GM19043 (cell line): ENCODE results near the gene SEC63.
"Not testable (repeated sequence)": the region's sequence is repeated elsewhere in the genome, so short reads cannot be mapped to it uniquely, and the experiment has no call there.

Source experiments
- ATAC-seq: cut with Tn5 transposase; IDR thresholded peaks from one replicate; pipeline ENCODE4 v1.9.1; 2021; ENCODE audit warnings: low read depth; ENCODE audit not compliant: unreplicated experiment

The SEC63 gene

DNA sequence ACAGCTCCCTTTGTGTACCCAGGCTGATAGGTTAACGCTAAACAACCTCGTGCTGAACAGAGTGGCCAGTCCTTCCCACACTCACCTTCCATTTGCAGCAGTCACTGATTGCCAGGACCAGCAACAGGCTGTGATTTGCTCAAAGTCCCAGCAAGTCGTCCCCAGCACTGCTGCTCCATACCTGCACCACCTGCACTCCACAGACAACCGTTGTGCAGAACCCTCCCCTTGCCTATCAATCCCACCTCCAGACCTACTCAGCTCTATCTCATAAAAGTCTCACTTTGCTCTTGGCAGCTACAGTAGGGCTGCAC, 90.7 kb downstream of the SEC63 start:
- no peak for ATAC-seq

DNA sequence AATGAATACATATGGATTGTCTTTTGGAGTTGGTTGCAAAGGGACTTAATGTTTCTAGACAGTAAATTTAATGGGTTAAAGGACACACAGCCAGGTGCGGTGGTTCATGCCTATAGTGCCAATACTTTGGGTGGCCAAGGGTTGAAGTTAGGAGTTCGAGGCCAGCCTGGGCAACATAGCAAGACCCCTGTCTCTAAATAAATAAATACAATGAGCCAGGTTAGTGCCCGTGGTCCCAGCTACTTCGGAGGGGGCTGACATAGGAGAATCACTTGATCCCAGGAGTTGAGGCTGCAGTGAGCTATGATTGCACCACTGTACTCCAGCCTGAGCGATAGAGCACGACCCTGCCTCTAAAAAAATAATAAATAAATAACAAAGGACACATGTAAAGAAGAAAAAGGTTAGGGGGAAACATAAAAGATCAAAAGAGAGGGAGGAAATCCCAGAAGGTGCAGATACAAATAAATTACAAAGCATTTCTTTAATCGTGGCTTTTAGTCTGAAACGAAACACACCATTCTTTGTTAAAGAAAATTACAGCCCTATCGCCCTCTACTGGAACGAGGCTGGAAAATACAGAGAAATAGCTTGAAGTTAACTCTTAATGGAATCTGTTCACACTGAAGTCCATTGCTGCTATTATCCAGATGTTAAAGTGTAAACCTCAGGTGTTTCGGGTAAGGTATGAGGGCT, 91.3 kb downstream of the SEC63 start:
- ATAC-seq = no peak

DNA sequence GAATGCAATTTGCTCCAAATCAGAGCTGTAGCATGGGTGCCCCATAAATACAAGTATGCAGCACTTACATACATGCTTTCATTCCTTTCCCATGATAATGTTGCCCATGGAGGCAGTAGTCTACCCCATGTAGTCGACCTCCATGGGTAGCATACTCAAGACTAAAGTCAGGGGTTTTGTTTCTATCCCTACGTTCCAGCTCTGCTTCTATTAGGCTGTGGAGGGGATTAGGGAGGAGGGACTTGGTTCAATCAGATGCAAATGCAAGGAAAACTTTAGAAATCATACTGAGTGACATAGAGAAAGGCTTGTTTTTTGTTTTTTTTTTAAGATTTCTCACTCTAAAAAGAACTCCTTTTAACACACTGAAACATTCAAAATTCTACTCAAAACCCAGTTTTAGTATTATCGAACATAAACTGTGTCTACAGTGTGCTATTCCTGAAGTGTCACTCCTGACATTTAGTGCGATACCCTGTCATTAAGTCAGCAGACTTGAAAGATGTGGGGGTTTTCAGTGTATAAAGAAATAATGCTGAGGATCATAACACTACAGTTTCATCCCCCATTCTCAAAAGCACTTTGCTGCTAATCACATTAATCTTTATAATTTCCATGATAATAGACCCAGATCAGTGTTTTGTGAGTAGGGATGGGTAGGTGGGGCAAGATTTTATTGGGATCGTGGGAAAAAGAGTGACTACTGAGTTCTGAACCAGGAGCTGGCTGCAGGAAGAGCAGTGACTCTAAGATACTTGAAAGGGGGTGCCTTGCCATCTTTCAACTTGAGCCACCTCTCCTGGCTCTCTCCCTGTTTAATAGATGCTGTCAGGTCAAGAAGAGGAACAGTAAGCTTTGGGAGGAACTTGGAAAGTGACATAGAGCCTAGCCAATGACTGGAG, 93.5 kb downstream of the SEC63 start:
- no peak for ATAC-seq

DNA sequence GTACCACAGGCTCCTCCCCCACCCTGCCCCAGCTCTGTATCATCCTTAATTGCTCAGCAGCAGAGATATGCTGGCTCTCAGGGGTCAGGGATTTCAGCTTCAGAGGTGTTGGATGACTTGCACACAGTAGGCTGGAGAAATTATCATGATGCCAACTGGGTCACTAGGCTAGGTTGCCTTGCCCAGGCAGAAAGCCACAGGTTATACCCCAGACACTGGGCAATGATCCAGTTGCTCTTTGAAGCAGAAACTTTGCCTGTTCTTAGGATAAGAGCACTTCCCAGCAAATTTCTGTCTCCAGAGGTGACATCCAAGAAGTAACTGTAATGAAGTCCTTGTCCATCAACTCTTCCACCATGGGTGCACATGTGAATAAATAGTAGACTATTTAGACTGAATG, 95.6 kb downstream of the SEC63 start:
- ATAC-seq = no peak

DNA sequence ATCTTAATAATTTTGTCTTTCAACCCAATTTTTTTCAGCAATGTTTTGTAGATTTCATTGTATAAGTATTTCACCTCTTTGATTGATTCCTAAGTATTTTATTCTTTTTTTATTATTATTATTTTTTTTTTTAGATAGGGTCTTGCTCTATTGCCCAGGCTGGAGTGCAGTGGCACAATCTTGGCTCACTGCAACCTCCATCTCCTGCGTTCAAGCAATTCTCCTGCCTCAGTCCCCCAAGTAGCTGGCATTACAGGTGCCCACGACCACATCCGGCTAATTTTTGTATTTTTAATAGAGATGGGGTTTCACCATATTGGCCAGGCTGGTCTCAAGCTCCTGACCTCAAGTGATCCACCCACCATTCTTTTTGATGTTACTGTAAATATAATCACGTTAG, 97.0 kb downstream of the SEC63 start:
- not testable (repeated sequence) for ATAC-seq

DNA sequence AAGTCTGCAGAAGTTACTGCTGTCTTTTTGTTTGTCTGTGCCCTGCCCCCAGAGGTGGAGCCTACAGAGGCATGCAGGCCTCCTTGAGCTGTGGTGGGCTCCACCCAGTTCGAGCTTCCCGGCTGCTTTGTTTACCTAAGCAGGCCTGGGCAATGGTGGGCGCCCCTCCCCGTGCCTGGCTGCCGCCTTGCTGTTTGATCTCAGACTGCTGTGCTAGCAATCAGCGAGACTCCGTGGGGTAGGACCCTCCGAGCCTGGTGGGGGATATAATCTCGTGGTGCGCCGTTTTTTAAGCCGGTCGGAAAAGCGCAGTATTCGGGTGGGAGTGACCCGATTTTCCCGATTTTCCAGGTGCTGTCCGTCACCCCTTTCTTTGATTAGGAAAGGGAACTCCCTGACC, 97.9 kb downstream of the SEC63 start:
- not testable (repeated sequence) for ATAC-seq

DNA sequence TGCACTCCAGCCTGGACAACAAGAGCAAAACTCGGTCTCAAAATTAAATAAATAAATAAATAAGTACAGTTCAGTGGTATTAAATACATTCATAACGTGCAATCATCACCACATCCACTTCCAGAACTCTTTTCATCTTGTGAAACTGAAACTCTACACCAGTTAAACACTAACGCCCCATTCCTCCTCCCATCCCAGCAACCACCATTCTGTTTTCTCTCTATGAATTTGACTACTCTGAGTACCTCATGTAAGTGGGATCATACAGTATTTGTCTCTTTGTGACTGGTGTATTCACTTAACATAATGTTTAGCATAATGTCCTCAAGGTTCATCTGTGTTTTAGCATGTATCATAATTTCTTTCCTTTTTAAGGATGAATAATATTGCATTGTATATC, 104.8 kb downstream of the SEC63 start:
- no peak for ATAC-seq

DNA sequence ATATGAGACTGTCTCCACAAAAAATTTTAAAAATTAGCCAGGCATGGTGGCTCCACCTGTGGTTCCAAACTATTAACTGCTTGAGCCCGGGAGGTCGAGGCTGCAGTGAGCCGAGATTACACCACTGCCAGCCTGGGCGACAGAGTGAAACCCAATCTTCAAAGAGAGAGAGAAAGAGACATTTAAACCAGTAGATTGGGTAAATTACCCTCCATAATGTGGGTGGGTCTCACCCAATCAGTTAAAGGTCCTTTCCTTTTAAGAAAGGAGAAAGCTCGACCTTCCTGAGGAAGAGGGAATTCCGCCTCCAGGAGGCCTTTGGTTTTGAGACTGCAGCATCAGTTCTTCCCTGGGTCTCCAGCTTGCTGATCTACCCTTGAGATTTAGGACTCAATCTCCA, 108.7 kb downstream of the SEC63 start:
- no peak for ATAC-seq

DNA sequence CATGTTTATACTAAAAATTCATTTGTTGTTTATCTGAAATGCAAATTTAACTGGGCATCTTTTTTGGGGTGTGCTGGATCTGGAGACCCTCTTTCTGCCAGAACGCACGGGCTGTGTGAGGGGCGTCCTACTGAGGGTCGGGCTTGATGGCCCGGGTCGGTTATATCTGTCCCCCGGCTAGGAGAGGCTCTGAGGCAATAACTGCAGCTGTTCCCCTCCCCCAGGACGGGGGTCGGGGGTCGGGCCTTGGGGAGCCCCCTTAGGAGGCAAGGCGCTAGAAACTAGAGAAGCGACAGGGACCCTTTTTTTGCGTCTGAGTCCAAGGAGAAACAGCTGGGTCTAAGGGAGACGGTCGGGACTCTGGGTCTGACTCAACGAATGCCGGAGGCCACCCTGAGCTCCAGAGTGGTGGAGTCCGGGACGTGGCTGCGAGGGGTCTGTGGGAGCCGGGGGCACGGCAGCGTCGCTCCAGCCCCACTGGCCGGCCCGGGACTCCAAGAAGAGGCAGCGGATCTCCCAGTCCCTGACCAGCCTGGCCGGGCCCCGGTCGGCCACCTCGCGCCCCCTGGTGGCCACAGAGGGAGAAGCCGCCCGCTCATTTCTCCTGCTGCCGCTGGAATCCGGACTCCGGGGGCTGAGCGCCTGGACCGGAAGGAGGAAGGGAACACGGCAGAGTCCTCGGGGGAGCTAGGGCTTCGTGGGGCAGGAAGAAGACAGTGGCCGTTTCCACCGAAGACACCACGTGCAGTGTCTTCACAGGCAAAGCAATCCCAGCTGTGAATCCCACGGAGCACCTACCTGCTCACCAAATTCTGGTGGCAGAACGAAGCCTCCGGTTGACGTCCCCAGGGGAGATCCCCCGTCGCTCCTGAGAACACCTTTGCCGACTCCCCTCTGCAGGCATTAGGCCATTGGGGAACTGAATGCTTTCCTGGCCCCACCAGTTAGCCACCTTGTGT, 109.9 kb downstream of the SEC63 start:
- peak; percentile 71 for ATAC-seq

DNA sequence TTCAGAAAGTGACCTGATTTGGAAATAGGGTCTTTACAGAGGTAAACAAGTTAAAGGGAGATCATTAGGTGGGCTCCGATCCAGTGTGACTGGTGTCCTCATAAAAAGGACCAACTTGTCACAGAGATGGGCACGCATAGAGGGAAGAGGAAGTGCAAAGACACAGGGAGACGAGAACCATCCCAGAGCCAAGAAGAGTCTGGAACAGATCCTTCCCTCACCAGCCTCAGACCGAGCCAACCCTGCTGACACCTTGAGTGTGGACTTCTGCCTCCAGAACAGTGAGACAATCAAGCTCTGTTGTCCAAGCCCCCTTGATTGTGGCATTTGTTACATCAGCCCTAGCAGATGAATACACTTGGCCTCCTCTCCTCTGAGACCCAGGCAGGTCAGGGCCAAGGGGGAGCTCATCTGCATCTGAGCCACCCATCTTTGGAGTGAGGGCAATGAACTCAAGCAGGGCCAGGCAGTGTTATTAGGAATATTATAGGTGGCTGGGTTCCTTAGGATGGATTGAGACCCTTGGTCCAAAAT, 111.7 kb downstream of the SEC63 start:
- no peak for ATAC-seq

DNA sequence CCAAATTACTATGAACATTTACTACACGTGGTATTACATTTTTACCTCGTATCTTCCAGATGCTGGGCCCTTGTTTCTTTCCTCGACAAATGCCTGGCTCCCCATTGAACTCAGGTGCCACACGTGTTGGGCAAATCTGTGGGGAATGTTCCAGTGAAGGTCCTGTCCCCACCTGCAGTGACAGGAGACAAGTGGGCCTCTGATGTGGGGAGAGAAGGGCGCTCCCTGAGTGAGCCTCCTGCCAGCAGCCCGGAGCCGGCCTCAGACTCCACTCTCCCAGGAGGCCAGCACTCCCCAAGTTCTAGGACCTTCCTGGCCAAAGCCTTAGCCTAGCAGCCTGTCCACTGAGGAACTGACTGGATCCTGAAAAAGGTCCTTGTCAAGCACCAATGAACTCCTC, 112.2 kb downstream of the SEC63 start:
- ATAC-seq = no peak

DNA sequence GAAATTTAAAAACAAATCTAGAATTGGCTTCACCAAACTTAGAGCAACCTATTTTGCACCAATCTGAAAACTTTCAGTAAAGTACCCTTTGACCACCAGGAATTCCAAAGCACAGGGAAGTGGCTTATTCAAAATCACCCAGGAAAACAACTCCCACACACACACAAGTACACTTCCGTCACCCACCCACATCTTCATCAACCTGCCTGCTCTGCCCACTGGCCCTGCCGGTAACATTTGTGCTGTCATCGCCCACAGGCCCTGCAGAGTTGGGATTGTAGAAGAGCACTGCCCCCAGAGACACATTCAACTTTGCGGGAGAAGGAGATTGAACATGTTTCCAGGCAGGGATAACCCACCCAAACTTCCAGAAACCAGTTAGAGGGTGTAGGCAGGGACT, 114.6 kb downstream of the SEC63 start:
- ATAC-seq = no peak

DNA sequence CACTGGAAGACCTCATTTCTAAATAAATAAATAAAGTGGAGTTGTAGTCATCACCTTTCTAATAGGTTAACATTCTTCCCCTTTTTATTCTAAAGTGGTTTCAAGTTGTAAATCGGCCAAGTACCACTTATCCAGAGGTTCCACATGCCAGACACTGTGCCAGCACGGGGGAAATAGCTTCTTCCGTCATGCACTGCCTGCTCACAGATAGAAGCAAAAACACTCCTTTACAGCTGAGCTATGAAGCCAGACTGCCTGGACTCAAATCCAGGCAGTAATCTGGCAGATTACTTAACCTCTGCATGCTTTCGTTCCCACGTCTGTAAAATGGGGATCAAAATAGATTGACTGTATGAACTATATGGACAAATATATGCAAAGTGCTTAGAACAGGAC, 116.7 kb downstream of the SEC63 start:
- no peak for ATAC-seq

DNA sequence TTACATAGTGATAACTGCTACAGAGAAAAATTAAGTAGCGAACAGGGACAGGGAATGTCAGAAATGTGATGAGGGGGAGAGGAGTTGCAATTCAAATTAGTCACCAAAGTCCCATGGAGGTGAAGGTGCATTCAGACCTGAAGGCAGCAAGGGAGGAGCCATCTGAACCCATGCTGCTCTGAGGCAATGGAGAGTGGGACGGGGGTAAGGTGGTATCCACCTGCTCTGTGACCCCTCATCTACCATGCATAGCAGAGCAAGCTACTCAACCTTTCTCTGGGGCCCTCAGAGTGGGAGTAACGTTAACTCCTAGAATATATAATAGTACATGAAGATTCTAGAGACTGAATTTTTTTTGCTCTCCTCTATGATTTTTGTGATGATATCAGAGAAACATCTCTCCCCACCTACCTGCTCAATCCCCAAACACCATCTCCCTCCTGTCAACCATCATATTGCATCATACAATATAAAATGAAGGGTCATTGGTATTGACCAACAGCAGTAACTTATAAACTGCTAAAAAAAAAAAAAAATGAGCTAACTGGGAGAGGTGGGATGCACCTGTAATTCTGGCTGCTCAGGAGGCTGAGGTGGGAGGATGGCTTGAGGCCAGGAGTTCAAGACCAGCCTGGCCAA, 117.3 kb downstream of the SEC63 start:
- no peak for ATAC-seq

DNA sequence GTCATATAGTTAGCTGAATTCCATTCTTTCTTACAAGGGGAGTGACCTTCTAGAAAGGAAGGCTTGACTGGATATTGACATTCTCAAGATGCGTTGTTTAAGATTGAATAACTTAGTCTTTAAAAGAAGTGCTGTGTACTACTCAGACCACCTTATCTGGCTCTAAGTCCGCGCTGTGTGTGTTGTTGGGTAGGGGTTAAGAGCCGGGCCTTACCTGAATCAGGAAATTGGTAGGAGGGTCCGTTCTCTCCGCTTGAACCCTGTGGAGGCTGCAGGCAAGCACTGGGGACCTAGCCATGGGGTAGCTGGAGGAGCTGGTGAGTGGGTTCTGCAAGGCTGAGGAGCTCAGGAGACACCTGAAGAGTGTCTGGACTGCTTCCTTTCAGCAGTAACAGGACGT, 124.9 kb downstream of the SEC63 start:
- ATAC-seq = no peak

DNA sequence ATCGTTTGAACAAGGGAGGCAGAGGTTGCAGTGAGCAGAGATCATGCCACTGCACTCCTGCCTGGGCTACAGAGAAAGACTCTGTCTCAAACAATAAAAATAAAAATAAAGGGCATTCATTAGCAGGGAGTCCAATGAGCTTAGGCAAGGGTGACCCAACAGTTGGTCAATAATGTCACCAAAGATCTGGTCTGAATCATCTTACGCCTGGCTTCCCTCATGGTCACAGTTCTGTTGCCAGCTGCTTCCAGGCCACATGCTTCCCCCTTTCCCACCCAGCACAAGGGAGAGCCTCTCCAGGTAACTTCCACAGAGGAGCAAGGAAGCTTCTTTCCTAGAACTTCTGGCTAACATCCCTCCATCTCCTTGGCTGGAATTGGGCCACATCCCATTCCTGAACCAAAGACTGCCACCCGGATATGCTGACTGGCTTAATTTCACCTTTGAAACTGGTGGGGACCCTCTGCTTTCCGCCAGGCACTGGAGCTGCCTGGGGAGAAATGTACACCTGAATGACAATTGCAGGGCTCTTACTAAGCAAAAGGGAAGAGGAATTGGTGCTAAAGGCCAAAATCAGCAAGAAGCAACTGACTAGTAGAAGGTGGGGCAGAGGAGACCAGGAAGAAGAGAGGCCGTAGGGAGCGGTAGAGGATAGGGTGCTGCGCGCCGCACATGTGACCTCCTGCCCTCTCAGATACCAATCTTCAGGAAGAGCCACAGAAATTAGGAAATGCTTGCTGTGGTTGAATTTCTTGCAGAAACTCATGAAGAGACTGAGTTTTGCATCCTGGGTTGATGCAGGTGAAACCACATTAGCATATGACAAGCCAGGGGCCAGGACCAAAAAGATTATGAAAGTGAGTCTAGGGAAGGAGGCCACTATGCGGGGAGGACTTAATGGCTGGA, 125.6 kb downstream of the SEC63 start:
- no peak for ATAC-seq

DNA sequence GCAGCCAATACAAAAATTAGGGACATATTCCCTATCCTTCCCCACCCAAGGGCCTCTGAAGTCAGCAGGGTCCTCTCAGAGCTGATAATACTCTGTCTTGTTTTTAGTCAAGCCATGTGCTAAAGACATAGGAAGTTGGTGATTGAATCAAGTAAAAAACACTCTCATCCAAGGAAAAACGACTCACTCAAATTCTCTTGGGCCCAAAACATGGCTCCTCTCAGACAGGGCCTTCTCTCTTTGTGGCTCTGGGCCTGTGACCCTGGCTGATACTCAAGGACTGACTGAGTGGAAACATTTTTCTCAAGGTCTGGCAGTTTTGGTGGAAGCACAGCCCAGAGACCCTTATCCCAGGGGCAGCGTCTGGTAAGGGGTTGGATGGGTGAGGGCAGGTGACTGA, 127.9 kb downstream of the SEC63 start:
- no peak for ATAC-seq

DNA sequence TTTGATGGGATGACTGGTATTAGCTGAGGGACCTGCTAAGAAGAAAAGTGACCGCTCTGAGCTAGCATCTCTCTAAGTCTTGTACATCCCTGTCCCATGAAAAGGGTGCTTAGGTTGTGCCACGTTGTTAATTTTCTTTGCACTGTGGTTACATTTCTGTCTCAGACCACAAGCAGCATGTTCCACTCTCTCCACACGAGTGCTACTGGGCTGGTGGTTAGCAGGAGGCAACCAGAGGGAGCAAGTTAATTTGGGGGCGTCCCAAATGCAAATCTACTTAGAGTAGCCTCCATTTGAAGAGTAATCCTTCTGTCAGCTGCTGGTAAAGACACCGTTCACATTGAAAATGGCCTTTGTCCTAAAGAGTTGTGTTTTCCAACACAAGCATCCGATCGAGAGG, 130.5 kb downstream of the SEC63 start:
- ATAC-seq = no peak

DNA sequence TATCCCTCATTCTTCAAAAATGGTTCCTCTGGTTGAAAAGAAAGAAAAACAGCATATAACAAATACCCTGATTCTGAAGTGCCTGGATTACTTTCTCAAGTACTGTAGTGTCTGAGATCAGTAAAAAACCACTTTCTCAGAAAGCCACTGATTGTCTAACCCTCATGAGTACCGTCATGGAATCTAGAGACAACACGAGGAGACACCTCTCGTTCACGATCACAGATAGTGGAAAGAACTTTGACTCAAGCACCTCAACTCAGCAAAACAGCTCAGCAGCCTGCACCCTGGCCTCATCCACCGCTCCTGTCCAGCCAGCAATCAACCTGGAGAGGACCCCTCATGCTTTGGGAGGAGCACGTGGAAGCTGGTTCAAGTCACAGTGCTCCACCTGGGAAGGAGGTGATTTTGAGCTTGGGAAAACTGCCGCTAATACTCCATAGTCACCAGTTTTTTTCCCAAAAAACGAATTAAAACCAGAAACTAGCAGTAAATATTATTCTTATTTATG, 134.9 kb downstream of the SEC63 start:
- ATAC-seq = no peak
